GM23338 (cell line): ENCODE data around the gene XYLT1. TPM values are rescaled to one million over a fixed set of nuclear protein-coding genes. Genes with fewer than 3 reads are reported as not detected.

Experiments
- ATAC-seq: fragments of 200-7000 bp; cut with Tn5 transposase; 3 replicates; pipeline ENCODE4 v1.9.1; 2020
- DNase-seq: peaks from one replicate; pipeline ENCODE4 v3.0.0-alpha.2; 2015; ENCODE audit warnings: low spot score
- H2AFZ ChIP-seq: fragments of 200-600 bp; sonication (generic); 2 replicates; pipeline ENCODE4 v1.8.0; 2016; ENCODE audit warnings: antibody characterized with exemption, mild to moderate bottlenecking, moderate library complexity
- H3F3A ChIP-seq: fragments of 200-600 bp; sonication (generic); replicated peaks from 2 replicates; pipeline ENCODE4 v1.8.0; 2017; ENCODE audit warnings: antibody characterized with exemption, mixed run types, low read depth
- H3K27ac ChIP-seq: fragments of 200-600 bp; sonication (generic); 2 replicates; pipeline ENCODE4 v1.6.1; 2016; ENCODE audit warnings: low read depth
- H3K27me3 ChIP-seq: fragments of 200-600 bp; sonication (generic); 2 replicates; pipeline ENCODE4 v1.8.0; 2016; ENCODE audit warnings: mild to moderate bottlenecking, mixed run types, moderate library complexity; ENCODE audit not compliant: insufficient read depth
- H3K36me3 ChIP-seq: fragments of 200-600 bp; sonication (generic); 2 replicates; pipeline ENCODE4 v1.8.0; 2016; ENCODE audit warnings: mild to moderate bottlenecking; ENCODE audit not compliant: insufficient read depth
- H3K4me1 ChIP-seq: fragments of 200-600 bp; sonication (generic); 2 replicates; pipeline ENCODE4 v1.8.0; 2016; ENCODE audit warnings: mild to moderate bottlenecking, moderate library complexity; ENCODE audit not compliant: insufficient read depth
- H3K4me2 ChIP-seq: fragments of 200-600 bp; sonication (generic); 2 replicates; pipeline ENCODE4 v1.7.1; 2017; ENCODE audit warnings: mixed run types
- H3K4me3 ChIP-seq: fragments of 200-600 bp; sonication (generic); 2 replicates; pipeline ENCODE4 v1.6.1; 2016; ENCODE audit warnings: mixed run types
- H3K79me2 ChIP-seq: fragments of 200-600 bp; sonication (generic); replicated peaks from 2 replicates; pipeline ENCODE4 v1.8.0; 2017; ENCODE audit warnings: mild to moderate bottlenecking; ENCODE audit not compliant: insufficient read depth
- H3K9me2 ChIP-seq: fragments of 200-600 bp; sonication (generic); 2 replicates; pipeline ENCODE4 v1.8.0; 2017; ENCODE audit not compliant: insufficient read depth
- H4K20me1 ChIP-seq: fragments of 200-600 bp; sonication (generic); replicated peaks from 2 replicates; pipeline ENCODE4 v1.8.0; 2017; ENCODE audit warnings: mild to moderate bottlenecking; ENCODE audit not compliant: insufficient read depth
- H3K27ac Mint-ChIP-seq: 2 replicates; pipeline ENCODE4 v1.8.0; 2020; ENCODE audit warnings: inconsistent platforms, mild to moderate bottlenecking, moderate library complexity, mixed read lengths
- H3K27me3 Mint-ChIP-seq: 3 replicates; pipeline ENCODE4 v1.8.0; 2022; ENCODE audit warnings: low read depth, mild to moderate bottlenecking, moderate library complexity, mixed read lengths, inconsistent platforms; ENCODE audit not compliant: insufficient read depth, poor library complexity
- H3K36me3 Mint-ChIP-seq: 3 replicates; pipeline ENCODE4 v1.8.0; 2021; ENCODE audit warnings: low read depth, mild to moderate bottlenecking, inconsistent platforms, moderate library complexity, mixed read lengths
- H3K4me1 Mint-ChIP-seq: 3 replicates; pipeline ENCODE4 v1.8.0; 2020; ENCODE audit warnings: mild to moderate bottlenecking, inconsistent platforms, mixed read lengths
- H3K4me3 Mint-ChIP-seq: 3 replicates; pipeline ENCODE4 v1.8.0; 2021; ENCODE audit warnings: moderate library complexity, mild to moderate bottlenecking, inconsistent platforms, mixed read lengths
- H3K9me3 Mint-ChIP-seq: 3 replicates; pipeline ENCODE4 v1.8.0; 2020; ENCODE audit warnings: moderate library complexity, mild to moderate bottlenecking, inconsistent platforms, mixed read lengths
- CREB1 ChIP-seq: fragments of 250-450 bp; sonication (Bioruptor Pico); IDR thresholded peaks from 2 replicates; pipeline ENCODE4 v1.5.0; 2020; ENCODE audit warnings: low read depth, mild to moderate bottlenecking, moderate library complexity
- EZH2 ChIP-seq: fragments of 200-600 bp; sonication (generic); IDR thresholded peaks from one replicate; pipeline ENCODE4 v1.8.0; 2017; ENCODE audit warnings: antibody characterized with exemption, mild to moderate bottlenecking, low read depth; ENCODE audit not compliant: unreplicated experiment
- EZH2phosphoT487 ChIP-seq: fragments of 200-600 bp; sonication (generic); IDR thresholded peaks from one replicate; pipeline ENCODE4 v1.8.1; 2018; ENCODE audit warnings: antibody characterized with exemption; ENCODE audit not compliant: unreplicated experiment
- JUNB ChIP-seq: IDR thresholded peaks from one replicate; pipeline ENCODE4 v1.6.1; 2016; ENCODE audit warnings: antibody characterized with exemption; ENCODE audit not compliant: unreplicated experiment
- NANOG ChIP-seq: IDR thresholded peaks from 2 replicates; pipeline ENCODE4 v1.6.1; 2016; ENCODE audit warnings: antibody characterized with exemption, borderline replicate concordance
- POLR2AphosphoS5 ChIP-seq: IDR thresholded peaks from 2 replicates; pipeline ENCODE4 v1.6.1; 2016; ENCODE audit warnings: antibody characterized with exemption, low read depth
- STAT1 ChIP-seq: IDR thresholded peaks from one replicate; pipeline ENCODE4 v1.6.1; 2016; ENCODE audit warnings: antibody characterized with exemption; ENCODE audit not compliant: unreplicated experiment
- ZNF114 ChIP-seq: fragments of 250-450 bp; sonication (Bioruptor Pico); IDR thresholded peaks from 2 replicates; pipeline ENCODE4 v1.5.0; 2020; ENCODE audit warnings: mild to moderate bottlenecking, moderate library complexity
- ZNF331 ChIP-seq: fragments of 250-450 bp; sonication (Bioruptor Pico); IDR thresholded peaks from 2 replicates; pipeline ENCODE4 v1.5.0; 2020; ENCODE audit warnings: low read depth, mild to moderate bottlenecking, moderate library complexity
- polyA plus RNA-seq: library from polyadenylated mRNA; unstranded; fragments of >200 nt; fragmentation: Nextera tagmentation; extraction: Ambion mirVana; gene quantifications from 2 replicates; pipeline ENCODE4 v1.2.1, GENCODE V29; 2016
- total RNA-seq: library from RNA; depleted of rRNA; stranded (reverse); fragments of >200 nt; shearing (Covaris generic); gene quantifications from 2 replicates; pipeline ENCODE4 v1.2.3, GENCODE V29; 2014
- TF ChIP-seq, protein P1 (sequence below): fragments of 250-450 bp; sonication (Bioruptor Pico); IDR thresholded peaks from 2 replicates; pipeline ENCODE4 v1.5.0; 2020; ENCODE audit warnings: mild to moderate bottlenecking, moderate library complexity
- TF ChIP-seq, protein P2 (sequence below): IDR thresholded peaks from 2 replicates; pipeline ENCODE4 v1.6.1; 2016; ENCODE audit warnings: antibody characterized with exemption
- TF ChIP-seq, protein P3 (sequence below): IDR thresholded peaks from one replicate; pipeline ENCODE4 v1.6.1; 2018; ENCODE audit warnings: antibody characterized with exemption; ENCODE audit not compliant: unreplicated experiment
- TF ChIP-seq, protein P4 (sequence below), 2 experiments: fragments of 200-600 bp in 1 of 2; sonication (generic) in 1 of 2; conservative IDR thresholded peaks; 2 replicates each; pipeline versions ENCODE4 v1.5.1 to v1.6.1; 2016 to 2017; ENCODE audit warnings: antibody characterized with exemption in 2 of 2, low read depth in 2 of 2, mild to moderate bottlenecking in 2 of 2, moderate library complexity in 1 of 2

XYLT1 gene
- total and polyA plus RNA-seq, 2 experiments from 2014 or later: 3.5 to 24.7 TPM

DNA sequence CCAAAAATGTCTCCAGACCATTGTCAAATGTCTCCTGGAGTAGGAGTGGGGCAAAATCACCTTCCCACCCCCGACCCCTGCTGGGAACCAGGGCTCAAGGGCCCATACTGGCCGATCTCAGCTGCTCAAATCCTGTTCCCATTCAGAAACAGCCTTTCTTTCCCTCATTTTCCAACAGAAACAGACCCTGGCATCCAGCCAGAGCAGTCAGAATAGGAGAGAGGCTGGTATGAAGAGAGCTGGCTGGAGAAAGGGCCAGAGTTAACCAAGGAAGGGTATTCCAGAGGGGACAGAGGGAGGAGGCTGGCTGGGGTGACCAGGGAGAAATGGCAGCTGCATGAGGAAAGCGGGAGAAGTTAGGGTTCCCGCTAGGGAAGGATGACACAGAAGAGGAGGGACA is 199.1 kb downstream of the XYLT1 start:
- H2AFZ ChIP-seq: no peak overlapping the region
- no peaks in the 10 kb centered on the region for H3K36me3 Mint-ChIP-seq
- TF ChIP-seq EZH2: no peak
- no peak for TF ChIP-seq STAT1
- no peak for TF ChIP-seq ZNF331 (CRISPR knock-in tag)
- TF ChIP-seq, protein P1, sequence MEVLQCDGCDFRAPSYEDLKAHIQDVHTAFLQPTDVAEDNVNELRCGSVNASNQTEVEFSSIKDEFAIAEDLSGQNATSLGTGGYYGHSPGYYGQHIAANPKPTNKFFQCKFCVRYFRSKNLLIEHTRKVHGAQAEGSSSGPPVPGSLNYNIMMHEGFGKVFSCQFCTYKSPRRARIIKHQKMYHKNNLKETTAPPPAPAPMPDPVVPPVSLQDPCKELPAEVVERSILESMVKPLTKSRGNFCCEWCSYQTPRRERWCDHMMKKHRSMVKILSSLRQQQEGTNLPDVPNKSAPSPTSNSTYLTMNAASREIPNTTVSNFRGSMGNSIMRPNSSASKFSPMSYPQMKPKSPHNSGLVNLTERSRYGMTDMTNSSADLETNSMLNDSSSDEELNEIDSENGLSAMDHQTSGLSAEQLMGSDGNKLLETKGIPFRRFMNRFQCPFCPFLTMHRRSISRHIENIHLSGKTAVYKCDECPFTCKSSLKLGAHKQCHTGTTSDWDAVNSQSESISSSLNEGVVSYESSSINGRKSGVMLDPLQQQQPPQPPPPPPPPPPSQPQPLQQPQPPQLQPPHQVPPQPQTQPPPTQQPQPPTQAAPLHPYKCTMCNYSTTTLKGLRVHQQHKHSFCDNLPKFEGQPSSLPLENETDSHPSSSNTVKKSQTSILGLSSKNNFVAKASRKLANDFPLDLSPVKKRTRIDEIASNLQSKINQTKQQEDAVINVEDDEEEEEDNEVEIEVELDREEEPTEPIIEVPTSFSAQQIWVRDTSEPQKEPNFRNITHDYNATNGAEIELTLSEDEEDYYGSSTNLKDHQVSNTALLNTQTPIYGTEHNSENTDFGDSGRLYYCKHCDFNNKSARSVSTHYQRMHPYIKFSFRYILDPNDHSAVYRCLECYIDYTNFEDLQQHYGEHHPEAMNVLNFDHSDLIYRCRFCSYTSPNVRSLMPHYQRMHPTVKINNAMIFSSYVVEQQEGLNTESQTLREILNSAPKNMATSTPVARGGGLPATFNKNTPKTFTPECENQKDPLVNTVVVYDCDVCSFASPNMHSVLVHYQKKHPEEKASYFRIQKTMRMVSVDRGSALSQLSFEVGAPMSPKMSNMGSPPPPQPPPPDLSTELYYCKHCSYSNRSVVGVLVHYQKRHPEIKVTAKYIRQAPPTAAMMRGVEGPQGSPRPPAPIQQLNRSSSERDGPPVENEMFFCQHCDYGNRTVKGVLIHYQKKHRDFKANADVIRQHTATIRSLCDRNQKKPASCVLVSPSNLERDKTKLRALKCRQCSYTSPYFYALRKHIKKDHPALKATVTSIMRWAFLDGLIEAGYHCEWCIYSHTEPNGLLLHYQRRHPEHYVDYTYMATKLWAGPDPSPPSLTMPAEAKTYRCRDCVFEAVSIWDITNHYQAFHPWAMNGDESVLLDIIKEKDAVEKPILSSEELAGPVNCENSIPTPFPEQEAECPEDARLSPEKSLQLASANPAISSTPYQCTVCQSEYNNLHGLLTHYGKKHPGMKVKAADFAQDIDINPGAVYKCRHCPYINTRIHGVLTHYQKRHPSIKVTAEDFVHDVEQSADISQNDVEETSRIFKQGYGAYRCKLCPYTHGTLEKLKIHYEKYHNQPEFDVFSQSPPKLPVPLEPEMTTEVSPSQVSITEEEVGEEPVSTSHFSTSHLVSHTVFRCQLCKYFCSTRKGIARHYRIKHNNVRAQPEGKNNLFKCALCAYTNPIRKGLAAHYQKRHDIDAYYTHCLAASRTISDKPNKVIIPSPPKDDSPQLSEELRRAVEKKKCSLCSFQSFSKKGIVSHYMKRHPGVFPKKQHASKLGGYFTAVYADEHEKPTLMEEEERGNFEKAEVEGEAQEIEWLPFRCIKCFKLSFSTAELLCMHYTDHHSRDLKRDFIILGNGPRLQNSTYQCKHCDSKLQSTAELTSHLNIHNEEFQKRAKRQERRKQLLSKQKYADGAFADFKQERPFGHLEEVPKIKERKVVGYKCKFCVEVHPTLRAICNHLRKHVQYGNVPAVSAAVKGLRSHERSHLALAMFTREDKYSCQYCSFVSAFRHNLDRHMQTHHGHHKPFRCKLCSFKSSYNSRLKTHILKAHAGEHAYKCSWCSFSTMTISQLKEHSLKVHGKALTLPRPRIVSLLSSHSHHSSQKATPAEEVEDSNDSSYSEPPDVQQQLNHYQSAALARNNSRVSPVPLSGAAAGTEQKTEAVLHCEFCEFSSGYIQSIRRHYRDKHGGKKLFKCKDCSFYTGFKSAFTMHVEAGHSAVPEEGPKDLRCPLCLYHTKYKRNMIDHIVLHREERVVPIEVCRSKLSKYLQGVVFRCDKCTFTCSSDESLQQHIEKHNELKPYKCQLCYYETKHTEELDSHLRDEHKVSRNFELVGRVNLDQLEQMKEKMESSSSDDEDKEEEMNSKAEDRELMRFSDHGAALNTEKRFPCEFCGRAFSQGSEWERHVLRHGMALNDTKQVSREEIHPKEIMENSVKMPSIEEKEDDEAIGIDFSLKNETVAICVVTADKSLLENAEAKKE (CRISPR knock-in tag): no peak
- no peak for TF ChIP-seq CREB1
- TF ChIP-seq, protein P2, sequence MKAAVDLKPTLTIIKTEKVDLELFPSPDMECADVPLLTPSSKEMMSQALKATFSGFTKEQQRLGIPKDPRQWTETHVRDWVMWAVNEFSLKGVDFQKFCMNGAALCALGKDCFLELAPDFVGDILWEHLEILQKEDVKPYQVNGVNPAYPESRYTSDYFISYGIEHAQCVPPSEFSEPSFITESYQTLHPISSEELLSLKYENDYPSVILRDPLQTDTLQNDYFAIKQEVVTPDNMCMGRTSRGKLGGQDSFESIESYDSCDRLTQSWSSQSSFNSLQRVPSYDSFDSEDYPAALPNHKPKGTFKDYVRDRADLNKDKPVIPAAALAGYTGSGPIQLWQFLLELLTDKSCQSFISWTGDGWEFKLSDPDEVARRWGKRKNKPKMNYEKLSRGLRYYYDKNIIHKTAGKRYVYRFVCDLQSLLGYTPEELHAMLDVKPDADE: no peak
- no peak for TF ChIP-seq POLR2AphosphoS5
- TF ChIP-seq, protein P3, sequence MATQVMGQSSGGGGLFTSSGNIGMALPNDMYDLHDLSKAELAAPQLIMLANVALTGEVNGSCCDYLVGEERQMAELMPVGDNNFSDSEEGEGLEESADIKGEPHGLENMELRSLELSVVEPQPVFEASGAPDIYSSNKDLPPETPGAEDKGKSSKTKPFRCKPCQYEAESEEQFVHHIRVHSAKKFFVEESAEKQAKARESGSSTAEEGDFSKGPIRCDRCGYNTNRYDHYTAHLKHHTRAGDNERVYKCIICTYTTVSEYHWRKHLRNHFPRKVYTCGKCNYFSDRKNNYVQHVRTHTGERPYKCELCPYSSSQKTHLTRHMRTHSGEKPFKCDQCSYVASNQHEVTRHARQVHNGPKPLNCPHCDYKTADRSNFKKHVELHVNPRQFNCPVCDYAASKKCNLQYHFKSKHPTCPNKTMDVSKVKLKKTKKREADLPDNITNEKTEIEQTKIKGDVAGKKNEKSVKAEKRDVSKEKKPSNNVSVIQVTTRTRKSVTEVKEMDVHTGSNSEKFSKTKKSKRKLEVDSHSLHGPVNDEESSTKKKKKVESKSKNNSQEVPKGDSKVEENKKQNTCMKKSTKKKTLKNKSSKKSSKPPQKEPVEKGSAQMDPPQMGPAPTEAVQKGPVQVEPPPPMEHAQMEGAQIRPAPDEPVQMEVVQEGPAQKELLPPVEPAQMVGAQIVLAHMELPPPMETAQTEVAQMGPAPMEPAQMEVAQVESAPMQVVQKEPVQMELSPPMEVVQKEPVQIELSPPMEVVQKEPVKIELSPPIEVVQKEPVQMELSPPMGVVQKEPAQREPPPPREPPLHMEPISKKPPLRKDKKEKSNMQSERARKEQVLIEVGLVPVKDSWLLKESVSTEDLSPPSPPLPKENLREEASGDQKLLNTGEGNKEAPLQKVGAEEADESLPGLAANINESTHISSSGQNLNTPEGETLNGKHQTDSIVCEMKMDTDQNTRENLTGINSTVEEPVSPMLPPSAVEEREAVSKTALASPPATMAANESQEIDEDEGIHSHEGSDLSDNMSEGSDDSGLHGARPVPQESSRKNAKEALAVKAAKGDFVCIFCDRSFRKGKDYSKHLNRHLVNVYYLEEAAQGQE: no peak
- TF ChIP-seq NANOG: no peak
- TF ChIP-seq, protein P4, sequence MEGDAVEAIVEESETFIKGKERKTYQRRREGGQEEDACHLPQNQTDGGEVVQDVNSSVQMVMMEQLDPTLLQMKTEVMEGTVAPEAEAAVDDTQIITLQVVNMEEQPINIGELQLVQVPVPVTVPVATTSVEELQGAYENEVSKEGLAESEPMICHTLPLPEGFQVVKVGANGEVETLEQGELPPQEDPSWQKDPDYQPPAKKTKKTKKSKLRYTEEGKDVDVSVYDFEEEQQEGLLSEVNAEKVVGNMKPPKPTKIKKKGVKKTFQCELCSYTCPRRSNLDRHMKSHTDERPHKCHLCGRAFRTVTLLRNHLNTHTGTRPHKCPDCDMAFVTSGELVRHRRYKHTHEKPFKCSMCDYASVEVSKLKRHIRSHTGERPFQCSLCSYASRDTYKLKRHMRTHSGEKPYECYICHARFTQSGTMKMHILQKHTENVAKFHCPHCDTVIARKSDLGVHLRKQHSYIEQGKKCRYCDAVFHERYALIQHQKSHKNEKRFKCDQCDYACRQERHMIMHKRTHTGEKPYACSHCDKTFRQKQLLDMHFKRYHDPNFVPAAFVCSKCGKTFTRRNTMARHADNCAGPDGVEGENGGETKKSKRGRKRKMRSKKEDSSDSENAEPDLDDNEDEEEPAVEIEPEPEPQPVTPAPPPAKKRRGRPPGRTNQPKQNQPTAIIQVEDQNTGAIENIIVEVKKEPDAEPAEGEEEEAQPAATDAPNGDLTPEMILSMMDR (conservative IDR thresholded peaks at IDR 0.05; ENCODE audit: low read depth in 2 of 2): no peak
- TF ChIP-seq JUNB: no peak
- no peak for TF ChIP-seq EZH2phosphoT487
- no peak for TF ChIP-seq ZNF114
- H3K9me2 ChIP-seq: no peaks in the 10 kb centered on the region
- ATAC-seq (no peak), DNase-seq (no peak)
- peaks cover 3% of the 10 kb centered on the region; the same call in 1 of the 2 replicates for H3F3A ChIP-seq
- no peak overlapping the region for H3K4me2 ChIP-seq
- H3K4me1 Mint-ChIP-seq: peaks cover 19% of the 10 kb centered on the region
- no peak overlapping the region; the same call in 1 of the 2 replicates for H3K27ac Mint-ChIP-seq
- peaks cover 3% of the 10 kb centered on the region for H3K79me2 ChIP-seq
- peaks cover 7% of the 10 kb centered on the region for H3K4me1 ChIP-seq
- H3K4me3 Mint-ChIP-seq: no peak overlapping the region
- peaks cover 5% of the 10 kb centered on the region; the same call in 1 of the 2 replicates for H4K20me1 ChIP-seq
- H3K27ac ChIP-seq: no peak overlapping the region
- H3K27me3 Mint-ChIP-seq: peaks cover 11% of the 10 kb centered on the region
- no peaks in the 10 kb centered on the region for H3K27me3 ChIP-seq
- H3K4me3 ChIP-seq: no peak overlapping the region
- no peaks in the 10 kb centered on the region for H3K36me3 ChIP-seq
- H3K9me3 Mint-ChIP-seq: no peaks in the 10 kb centered on the region
